CD4-positive, alpha-beta T cell treated with Interleukin-15 for 4 hours (primary cell): ENCODE results near the gene DACH1.

ENCODE experiments used
- DNase-seq: peaks from one replicate; pipeline ENCODE4 v3.0.0-alpha.2; 2020; ENCODE audit warnings: low spot score

Gene DACH1

GRCh38 chr13:71485913-71486312, 381.1 kb downstream of the DACH1 start:
- no peak for DNase-seq

GRCh38 chr13:71483733-71484132, 383.3 kb downstream of the DACH1 start:
- no peak for DNase-seq

GRCh38 chr13:71481501-71481900, 385.5 kb downstream of the DACH1 start:
- no peak for DNase-seq

DNA sequence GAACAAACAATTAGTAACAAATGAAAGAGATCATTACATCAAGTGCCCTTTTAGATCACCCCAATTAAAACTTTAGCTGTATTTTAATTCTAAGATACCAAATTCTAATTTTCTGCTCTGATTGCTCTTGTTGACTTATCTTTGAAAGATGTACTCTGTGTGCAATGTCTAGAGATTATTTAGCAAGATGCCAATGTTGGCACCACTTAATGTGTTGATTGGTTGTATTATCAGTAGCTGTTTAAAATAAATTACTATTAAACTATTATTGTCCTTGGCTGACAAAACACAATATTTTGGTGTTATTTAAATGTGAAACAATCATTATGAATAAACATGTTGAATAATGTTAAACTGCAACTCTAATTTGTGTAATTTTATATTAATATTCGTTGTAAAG, 386.0 kb downstream of the DACH1 start:
- DNase-seq, result no peak

GRCh38 chr13:71477735-71478134, 389.3 kb downstream of the DACH1 start:
- DNase-seq, result no peak

DNA sequence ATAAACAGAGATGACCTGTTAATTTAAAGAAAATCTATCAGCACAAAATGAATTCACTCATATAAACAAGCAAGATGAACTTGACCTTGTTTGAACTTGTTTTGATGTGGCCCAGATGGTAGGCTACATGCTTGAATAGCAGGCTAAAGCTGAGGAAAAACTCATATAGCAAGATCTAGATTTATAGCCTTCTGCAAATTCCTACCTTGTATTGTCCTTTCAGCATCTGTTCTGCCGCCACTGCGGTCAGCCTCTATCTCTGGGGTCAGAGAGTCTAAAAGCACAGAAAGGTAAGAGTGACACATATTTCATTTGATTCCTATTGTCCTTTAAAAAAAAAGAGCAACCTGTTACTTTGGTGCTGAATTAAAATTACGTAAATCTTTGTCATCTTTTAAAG, 392.1 kb downstream of the DACH1 start:
- no peak for DNase-seq

DNA sequence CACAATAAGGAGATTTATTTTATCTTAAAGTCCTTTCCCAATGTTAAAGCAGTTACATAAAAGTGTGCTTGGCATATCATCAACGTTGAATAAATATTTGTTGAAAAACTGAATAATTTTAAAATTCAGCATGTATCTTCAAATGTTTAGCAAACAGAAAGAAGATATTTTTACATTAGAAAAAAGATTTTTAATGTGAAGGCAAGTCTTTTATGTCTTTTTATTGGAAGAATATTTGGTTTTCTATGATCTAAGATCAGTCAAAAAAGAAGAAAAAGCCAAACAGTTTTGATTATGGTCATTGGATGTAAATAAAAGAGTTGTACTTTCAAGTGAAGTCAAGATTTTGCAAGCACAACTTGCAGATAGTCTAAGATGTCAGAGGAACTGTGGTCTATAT, 397.4 kb downstream of the DACH1 start:
- DNase-seq, result no peak

DNA sequence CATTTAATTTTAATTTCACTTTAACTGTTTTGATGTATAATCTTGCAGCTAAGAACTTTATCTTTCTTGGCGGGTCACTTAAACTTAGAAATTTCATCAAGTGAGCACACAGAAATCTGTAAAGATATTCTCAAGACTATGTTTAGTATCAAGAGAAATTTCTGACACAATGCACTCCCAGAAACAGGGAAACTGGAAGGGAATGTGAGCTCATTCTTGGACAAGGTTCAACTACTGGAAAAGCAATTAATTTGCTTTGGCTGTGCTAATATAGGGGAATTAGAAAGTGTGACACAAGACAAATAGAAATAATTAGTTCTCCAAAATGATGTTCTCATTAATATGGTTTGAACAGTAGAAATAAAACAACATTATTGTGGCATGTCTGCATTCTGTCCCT, 402.3 kb downstream of the DACH1 start:
- no peak for DNase-seq

GRCh38 chr13:71461892-71462291, 405.1 kb downstream of the DACH1 start:
- no peak for DNase-seq

GRCh38 chr13:71460211-71460610, 406.8 kb downstream of the DACH1 start:
- DNase-seq, result no peak

DNA sequence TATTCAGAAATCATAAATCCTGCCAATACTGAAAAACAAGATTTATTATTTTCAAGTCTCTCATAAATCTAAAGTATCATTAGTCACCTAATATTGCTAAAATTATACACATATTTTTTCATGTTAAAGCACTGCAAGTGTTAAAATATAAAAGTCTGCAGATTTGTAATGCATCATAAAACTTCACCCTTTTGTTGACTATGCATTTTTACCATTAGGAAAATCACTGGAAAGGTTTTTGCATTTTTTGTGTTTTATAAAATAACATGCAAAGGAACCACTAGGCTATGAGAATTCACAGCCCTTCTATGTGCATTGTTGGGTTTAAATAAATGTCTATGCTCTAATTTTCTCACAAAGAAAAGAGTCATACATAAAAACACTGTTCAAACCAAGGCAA, 407.3 kb downstream of the DACH1 start:
- no peak for DNase-seq

- DNase-seq, result no peak
Observed at GRCh38 chr13:71457645-71458044, 409.4 kb downstream of the DACH1 start.

DNA sequence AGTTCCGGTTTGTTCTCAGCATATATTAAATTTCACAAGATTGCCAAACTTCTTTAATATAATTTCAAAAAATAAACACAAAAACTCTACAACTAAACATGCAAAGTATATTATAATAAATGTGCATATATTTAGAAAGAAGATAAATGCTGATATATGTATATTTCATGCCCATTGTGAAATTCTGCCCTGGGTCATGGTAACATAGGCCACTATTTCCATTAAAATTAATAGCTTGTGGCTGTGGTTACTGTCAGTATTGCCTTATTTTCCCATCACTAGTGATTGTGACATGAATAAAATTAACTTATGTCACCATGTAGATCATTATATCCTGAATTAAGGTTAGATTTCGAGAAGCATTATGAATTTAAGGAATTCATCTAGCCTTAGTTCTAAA, 410.9 kb downstream of the DACH1 start:
- DNase-seq, result no peak

- no peak for DNase-seq
Observed at GRCh38 chr13:71454509-71454908, 412.5 kb downstream of the DACH1 start.

- no peak for DNase-seq
Observed at GRCh38 chr13:71448080-71448630, 418.8 kb downstream of the DACH1 start.

DNA sequence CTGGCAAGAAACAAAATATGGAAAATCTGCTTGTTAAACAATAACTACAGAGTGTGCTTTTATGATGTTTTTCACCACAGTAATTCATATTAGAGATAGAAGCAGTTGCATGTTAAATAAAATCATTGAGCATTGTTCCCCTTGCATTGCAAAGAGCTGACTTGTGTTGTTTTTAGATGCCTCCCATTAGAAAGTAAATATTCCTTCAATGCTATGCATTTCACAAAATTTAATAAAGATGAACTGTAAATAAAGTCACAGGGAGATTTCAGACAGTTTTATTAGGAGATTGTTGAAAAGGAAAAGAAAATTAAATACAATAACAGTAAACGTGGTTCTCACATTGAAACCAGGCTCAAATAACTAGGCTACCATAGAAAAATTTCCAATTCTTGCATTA, 429.3 kb downstream of the DACH1 start:
- DNase-seq, result no peak

DNA sequence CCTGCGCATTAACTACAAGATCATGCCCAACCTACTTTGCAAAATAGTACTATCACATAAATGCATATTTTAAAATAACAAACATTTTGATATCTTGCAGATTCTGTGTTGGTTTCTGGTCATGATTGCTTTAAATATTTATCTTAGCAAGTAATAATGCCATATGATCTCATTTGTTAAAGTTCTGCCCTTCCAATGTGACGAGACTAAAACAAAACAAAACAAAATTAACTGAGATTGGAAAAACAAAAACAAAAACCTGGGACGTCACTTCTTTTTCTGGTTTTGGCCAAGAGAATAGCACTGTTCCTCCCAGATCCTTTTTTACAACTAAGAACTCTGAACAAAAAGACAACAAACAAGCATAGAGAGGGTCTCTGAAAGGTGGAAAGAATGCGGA, 436.3 kb downstream of the DACH1 start:
- DNase-seq, result no peak

DNA sequence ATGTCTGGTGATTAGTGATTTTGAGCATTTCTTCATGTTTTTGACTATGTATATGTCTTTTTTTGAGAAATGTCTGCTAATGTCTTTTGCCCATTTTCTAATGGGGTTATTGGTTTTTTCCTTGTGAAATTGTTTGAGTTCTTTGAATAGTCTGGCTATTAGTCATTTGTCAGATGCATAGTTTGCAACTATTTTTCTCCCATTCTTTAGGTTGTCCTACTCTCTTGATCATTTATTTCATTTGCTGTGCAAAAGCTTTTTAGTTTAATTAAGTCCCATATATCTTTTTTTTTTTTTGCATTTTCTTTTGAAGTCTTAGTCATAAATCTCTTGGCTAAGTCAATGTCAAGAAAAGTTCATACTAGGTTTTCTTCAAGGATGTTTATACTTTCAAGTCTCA, 449.8 kb downstream of the DACH1 start:
- DNase-seq, result no peak

- no peak for DNase-seq
Observed at GRCh38 chr13:71412231-71412630, 454.8 kb downstream of the DACH1 start.

- no peak for DNase-seq
Observed at GRCh38 chr13:71408416-71408815, 458.6 kb downstream of the DACH1 start.

DNA sequence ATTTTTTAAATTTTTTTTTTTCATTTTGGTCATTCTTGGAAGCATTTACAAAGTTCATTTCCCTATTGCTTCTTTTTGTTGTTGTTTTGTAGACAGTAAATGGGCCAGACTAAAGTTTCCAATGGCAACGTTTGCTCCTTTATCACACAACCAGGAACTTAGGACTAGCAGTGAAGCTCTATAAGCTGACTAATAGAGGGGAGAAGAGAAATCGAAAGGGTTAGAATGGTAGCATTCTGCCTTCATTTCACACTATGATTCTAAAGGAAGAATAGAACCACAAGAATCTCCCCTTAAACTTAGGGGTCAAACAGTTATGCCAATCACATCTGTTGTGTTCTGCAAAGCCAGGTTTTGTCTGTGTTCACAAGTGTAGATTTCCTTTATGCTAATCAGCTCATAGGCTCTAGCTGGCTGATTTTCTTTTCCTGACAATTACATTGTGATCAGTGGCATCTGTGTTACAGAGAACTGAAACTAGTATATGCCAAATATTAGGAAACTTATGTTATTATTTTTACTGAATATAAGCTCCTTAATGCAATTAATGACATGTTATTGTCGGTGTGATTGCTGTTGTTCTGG, 467.3 kb downstream of the DACH1 start:
- DNase-seq, result no peak

DNA sequence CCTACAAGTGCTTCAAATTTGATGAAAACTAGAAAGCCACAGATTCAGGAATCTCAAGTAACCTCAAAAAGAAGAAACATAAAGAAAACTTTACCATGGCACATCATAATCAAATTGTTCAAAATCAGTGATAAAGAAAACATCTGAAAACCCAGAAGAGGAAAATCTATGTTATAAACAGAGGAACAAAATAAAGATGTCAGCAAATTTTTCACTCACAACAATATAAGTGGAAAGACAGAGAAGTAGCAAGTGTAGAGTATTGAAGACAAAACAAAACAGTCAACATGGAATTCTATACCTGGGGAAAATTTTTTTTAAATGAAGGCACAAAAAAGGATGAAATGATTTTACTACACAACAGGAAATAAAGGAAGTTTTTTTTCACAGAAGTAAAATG, 470.9 kb downstream of the DACH1 start:
- DNase-seq, result no peak

DNA sequence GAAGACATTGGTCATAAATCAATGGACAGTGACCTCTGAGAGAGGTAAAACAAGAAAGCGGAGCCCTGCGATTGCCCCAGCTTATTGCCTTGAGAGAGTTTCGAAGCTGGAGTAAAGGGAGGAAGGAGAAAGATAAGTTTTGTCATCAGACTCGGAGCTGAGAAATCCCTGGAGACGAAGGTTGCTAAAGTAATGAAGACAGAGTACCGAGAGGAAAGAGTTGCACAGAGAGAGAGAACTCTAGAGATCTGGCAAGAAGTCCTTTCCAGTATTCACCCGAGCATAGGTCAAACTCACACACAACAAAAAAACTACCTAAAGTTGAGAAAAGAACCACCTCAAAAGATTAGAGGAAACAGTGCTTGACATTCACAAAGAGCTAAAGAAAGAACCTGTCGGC, 472.0 kb downstream of the DACH1 start:
- DNase-seq, result no peak

- no peak for DNase-seq
Observed at GRCh38 chr13:71394176-71394575, 472.8 kb downstream of the DACH1 start.
